CD4-positive, alpha-beta T cell treated with Interleukin-15 for 4 hours (primary cell): ENCODE measurements around the gene FKRP.
"Not testable (repeated sequence)": the region's sequence is repeated elsewhere in the genome, so short reads cannot be mapped to it uniquely, and the experiment has no call there.

Experiments used
- DNase-seq: peaks from one replicate; pipeline ENCODE4 v3.0.0-alpha.2; 2020; ENCODE audit warnings: low spot score

FKRP gene

DNA sequence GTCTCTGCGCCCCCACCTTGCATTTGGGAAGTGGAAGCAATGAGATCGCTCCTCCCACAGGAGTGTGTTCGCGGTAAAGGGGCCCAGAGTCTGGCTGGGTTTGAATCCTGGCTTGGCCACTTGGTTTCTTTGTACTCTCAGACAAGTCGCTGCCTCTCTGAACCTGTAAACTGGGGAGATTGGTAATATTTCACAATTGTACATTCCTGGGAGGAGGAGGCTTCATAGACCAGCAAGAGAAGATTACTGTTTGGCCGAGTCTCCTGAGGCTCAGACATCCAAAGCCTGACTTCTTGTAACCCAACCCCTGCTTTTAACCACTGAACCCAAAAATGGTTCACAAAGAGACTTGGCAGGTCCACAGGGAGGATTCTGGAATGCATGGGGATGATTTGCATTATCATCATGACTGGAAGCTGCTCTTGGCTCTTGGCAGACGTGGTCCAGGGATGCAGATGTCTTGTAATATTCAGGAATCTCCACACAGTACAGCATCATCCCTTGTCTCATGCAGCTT, 14.0 kb downstream of the FKRP start:
- no peak for DNase-seq

DNA sequence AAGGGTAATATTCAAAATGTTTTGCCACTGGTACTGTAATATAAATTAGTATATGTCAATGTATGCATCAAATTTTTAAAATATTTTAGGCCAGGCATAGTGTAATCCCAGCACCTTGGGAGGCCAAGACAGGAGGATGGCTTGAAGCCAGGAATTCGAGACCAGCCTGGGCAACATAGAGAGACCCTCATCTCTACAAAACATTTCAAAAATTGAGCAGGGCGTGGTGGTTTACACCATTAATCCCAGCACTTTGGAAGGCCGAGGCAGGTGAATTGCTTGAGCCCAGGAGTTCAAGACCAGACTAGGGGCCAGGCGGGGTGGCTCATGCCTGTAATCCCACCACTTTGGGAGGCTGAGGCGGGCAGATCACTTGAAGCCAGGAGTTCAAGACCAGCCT, 14.5 kb downstream of the FKRP start:
- no peak for DNase-seq

DNA sequence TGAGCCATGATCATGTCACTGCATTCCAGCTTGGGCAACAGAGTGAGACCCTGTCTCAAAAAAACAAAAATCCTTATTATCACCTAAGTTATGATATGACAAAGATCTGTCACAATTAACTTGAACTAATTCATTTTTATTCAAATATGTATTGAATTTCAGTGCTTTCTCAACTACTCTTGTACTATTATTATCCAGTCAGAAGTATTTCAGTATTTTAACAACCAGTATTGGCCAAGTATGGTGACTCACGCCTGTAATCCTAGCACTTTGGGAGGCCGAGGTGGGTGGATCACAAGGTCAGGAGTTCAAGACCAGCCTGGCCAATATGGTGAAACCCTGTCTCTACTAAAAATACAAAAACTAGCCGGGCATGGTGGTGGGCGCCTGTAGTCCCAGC, 15.0 kb downstream of the FKRP start:
- not testable (repeated sequence) for DNase-seq

DNA sequence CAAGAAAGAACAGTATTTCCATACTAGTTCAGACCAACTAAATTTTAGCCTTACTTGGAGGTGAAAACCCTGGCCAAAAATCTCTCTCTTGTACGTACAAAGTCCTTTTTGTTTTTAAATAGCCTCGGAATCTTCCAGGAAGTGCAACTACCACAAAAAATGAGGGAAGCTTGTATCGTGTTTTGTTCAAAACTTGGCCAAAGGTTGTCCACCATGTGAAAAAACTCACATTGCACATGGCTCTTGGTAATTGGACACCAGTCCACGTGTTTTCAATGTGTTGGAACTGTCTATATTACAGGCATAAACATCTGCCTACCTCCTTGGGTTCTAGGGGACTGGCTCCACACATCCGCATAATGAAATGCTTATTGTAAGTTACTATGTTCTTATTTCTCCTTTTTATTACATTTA, 15.6 kb downstream of the FKRP start:
- no peak for DNase-seq

DNA sequence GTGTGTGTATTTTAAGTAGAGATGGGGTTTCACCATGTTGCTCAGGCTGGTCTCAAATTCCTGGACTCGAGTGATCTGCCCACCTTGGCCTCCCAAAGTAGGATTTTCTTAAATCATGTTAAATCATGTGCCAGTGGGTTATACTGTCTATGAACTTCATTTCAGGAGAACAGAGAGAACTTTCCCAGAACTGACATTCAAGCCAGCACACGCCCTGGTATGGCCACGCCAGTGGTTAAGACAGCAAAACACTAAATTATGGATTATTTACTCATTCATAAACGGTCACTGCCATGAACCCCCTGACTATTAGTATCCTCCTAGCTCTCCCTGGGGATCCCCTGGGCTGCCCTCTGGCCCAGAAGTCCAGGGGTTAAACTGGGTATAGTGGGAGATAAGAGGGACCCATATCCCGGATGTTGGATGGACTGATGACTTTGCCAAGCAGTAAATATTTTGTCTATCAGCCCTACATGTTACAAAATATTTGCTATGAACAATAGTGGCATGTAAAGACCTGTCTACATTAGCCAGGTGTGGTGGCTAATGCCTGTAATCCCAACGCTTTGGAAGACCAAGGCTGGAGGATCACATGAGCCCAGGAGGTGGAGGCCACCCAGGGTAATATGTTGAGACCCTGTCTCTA, 16.5 kb downstream of the FKRP start:
- no peak for DNase-seq

DNA sequence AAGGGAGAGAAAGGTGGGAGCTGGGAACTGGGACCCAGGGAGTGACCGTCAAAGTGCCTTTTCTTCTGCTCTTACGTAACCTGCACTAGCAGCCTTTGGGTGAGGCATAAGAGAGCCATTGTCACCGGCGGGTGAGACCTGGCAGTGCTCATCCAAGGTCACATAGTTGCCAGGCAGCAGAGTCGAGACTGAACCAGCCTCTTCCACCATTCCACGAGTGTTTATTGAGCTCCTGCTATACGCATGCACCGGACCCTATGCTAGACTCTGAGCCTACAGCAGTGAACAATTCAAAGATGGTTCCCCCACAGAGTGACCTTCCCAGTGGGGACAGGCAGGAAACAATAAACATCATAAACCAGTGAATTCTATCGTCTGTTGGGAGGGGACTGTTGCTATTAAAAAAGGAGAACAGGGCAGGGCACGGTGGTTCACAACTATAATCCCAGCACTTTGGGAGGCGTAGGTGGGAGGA, 19.0 kb downstream of the FKRP start:
- DNase-seq: no peak

DNA sequence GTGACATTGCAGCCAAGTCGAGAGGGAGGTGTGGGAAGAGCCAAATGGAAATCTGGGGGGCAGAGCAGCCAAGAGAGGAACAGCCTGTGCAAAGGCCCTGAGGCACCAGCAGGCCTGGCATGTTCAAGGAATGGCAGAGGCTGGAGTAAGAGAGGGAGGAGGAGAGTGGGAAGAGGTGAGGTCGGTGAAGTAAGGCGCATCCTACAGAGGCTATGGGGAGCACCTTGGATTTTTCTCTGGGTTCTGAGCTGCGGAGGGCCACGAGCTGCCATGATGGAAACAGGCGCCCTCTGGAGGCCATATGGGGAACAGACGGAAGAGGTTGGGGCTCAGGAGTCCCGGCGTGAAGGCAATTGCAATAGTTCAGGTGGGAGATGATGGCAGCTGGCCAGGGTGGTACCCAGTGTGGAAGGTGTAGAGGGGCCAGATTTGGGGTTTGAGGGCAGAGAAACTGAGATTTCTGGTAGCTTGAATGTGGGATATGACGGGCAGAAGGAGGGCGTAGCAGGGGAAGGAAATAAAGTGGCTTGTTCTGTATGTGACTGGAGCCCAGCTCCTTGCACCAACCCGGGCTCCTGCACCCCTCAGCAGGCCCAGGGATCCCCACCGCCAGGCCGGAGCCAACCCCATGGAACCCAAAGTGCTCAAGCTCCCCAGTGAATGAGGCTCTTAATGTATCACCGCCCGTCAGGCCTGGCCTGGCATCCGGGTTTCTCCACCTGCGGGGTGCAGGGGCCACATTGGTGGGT, 20.9 kb downstream of the FKRP start:
- peak; percentile 71 for DNase-seq

DNA sequence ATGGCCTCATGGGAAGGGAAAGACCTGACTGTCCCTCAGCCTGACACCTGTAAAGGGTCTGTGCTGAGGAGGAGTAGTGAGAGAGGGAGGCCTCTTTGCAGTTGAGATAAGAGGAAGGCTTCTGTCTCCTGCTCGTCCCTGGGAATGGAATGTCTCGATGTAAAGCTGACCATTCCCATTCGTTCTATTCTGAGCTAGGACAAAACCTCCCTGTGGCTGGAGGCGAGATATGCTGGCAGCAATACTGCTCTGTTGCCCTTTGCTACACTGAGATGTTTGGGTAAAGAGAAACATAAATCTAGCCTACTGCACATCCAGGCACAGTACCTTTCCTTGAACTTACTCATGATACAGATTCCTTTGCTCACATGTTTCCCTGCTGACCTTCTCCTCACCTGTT, 22.9 kb downstream of the FKRP start:
- not testable (repeated sequence) for DNase-seq

DNA sequence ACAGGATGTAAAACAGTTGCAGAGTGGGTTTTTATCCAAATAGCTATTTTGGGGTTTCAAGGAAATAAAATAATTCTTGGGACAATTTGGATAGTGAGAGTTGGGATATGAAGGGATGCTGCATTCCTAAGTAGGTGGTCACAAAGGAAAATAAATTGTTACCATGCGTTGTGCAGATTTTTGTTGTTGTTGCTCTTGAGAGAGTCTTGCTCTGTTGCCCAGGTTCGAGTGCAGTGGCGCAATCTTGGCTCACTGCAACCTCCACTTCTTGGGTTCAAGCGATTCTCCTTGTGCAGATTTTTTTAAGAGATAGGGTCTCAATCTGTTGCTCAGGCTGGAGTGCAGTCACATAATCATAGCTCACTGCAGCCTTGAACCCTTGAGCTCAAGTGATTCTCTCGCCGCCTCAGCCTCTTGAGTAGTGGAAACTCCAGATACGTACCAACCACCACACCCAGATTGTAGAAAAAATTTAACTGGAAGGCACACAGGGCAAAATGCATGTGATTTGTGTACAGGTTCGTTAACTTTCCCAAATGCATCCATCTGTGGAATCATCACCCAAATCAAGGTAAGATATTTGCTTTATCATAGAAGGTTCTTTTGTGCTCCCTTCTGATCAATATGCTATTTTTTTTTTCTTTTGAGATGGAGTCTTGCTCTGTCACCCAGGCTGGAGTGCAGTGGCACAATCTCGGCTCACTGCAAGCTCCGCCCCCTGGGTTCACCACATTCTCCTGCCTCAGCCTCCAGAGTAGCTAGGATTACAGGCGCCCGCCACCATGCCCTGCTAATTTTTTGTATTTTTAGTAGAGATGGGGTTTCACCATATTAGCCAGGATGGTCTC, 26.5 kb downstream of the FKRP start:
- no peak for DNase-seq

DNA sequence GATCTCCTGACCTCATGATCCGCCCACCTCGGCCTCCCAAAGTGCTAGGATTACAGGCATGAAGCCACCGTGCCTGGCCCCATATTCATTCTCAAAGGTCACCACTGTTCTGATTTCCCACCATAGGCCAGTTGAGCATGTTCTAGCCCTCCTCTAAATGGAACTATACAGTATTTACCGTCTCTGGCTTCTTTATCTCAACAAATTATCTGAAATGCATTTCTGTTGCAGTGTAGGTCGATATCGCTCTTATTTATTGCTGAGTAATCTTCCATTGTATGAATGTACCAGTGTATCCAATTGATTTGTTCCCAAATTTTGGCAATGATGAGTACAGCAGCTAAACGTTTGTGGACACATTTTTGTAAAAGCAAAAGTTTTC, 27.2 kb downstream of the FKRP start:
- no peak for DNase-seq

DNA sequence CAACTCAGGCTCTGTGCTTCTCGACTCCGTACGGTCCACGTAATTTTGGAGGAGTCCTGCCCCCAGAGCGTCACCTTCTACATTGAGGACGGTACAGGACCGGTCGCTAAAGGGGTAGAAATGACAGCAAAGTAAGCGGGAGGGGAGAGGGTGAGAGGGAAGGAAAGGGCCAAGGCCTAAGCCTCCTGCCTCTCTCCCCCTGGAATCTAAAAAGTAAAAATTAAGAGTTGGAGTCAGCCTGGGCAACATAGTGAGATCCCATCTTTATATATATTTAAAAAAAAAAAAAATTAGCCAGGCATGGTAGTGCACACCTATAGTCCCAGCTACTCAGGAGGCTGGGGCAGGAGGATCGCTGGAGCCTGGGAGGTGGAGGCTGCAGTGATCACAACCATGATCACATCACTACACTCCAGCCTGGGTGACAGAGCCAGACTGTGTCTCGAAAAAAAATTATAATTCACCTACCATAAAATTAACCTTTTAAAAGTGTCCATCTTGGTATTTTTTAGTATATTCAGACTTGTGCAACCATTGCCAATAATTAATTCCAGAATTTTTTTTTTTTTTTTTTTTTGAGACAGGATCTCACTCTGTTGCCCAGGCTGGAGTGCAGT, 29.9 kb downstream of the FKRP start:
- DNase-seq: no peak

DNA sequence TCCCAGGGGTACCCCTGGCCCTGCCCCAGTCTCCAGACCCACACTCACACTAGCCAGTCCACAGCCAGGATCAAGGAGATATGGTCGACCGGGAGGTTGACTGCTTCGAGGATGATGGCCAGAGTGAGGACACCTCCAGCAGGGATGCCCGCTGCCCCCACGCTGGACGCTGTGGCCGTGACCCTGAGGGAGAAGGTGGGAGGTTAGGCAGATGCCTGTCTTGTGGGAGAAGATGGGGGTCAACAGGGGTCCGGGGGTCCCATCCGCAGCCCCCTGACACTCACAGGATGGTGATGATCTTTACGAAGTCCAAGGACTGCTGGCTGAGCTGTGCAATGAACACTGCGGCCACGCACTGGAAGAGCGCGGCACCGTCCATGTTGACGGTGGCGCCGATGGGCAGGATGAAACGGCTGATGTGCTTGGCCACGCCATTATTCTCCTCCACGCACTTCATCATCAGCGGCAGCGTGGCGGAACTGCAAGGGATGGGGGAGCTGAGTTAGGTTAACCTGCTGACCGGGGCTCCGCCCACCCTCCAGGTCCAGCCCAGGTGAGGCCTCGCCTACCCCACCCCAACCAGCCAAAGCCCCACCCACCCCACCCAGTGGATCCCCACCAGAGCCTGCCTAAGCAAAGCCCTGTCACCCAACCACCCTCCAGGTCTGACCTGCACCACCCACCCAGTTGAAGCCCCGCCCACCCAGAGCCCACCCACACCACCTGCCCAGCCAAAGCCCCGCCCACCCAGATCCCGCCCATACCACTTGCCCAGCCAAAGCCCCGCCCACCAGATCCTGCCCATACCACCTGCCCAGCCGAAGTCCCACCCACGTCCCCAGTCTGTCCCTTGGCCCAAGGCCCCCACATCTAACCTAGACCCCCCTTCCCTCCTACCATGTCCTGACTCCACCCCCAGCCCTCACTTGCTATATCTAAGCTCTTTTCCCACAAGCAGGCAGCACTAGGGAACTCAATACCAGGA, 31.4 kb downstream of the FKRP start:
- no peak for DNase-seq

DNA sequence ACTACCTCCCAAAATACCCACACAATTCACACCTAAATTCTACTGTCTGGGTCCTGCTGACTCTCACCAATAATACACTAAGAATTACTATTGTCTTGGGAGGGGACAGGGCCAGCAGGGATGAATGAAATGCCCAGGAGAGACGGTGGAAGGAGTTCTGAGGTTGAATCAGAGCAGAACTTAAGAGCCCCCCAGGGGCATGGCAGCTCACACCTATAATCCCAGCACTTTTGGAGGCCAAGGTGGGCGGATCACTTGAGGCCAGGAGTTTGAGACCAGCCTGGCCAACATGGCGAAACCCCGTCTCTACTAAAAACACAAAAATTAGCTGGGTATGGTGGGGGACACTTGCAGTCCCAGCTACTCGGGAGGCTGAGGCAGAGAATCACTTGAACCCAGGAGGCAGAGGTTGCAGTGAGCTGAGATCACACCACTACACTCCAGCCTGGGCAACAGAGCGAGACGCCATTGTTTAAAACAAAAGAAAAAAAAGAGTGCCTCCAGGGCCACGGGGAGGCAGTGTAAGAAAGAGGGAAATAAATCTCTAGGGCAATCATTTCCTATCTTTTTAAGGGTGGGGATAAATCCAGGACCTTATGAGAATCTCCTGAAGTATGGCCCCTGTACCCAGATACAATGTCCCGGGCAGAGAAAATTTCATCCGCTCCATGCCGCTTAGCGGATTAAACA, 32.2 kb downstream of the FKRP start:
- DNase-seq: not testable (repeated sequence)

DNA sequence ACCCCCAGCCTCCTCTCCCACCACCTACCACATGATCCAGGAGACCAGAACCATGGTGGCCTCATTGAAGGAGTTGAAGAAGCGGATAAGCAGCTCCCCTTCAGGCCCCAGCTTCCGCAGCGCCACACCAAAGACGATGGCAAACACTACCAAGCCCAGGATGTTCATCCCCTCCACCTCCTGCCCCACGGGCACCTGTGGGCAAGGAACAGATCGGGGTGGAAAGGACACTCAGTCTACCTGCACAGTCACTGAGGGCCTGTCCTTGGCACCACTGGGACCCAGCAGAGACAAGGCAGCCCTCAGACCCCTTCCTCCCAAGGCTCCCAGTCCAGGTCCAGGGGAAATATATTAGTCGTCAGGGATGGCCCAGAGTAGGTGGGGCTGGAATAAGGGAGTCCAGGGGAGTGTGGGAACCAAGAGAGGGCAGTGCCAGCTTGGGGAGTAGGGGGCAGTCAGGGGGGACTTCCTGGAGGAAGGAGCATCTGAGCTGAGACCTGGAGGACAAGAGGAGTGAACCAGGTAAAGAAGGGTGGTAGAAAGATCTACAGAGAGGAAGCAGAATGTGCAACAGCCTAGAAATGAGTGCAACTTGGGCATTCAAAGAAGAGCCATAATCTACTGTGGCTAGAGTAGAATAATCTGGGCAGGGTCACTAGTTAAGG, 36.6 kb downstream of the FKRP start:
- DNase-seq: no peak

DNA sequence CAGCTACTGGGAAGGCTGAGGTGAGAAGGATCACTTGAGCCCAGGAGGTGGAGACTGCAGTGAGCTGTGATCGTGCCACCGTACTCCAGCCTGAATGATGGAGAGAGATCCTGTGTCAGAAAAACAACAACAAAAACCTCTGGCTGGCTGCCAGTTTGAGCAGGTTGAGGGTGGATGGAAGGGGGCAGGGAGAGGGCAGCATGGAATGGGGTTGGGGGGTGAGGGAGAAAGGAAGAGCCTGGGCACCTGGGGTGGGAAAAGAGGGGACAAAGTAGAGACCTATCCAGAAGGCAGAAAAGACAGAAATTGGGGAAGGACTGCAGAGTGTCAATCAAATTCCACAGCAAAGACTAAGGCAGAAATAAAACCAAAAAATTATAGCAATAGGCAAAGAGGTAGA, 37.8 kb downstream of the FKRP start:
- no peak for DNase-seq

DNA sequence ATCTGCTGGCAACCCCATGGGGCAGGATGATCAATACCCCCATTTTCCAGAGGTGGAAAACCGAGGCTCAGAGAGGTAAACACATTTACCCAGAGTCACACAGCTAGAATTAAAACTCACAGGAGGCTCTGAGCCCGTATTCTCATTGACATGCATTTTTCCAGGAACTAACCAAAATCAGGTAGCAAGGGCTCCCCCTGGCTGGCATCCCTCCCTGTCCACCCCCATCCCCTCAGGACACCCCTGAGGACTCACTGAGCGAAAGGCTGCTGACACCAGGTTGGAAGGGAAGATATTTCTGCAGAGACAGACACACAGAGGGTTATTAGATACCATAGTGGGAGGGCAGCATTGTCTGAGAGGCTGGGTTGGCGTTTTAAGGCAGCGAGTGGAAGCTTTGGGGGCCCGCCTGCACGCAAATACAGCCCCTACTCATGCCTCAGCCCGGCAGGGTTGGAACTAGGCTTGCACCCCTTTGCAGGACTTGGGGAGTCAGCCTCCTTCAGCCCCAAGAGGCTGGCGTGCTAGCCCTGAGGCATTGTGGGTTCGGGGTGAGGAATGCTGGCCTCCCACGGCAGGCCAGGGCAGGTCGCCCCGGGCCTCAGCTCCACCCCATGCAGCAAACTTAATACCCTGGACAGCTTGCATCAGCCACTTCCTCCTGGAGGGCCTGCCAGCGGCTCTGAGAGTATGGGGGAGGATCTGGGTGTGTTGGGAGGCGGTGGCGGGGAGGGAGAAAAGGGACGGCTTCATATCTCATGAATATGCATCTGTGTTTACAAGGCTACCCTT, 38.6 kb downstream of the FKRP start:
- DNase-seq: peak; percentile 37

DNA sequence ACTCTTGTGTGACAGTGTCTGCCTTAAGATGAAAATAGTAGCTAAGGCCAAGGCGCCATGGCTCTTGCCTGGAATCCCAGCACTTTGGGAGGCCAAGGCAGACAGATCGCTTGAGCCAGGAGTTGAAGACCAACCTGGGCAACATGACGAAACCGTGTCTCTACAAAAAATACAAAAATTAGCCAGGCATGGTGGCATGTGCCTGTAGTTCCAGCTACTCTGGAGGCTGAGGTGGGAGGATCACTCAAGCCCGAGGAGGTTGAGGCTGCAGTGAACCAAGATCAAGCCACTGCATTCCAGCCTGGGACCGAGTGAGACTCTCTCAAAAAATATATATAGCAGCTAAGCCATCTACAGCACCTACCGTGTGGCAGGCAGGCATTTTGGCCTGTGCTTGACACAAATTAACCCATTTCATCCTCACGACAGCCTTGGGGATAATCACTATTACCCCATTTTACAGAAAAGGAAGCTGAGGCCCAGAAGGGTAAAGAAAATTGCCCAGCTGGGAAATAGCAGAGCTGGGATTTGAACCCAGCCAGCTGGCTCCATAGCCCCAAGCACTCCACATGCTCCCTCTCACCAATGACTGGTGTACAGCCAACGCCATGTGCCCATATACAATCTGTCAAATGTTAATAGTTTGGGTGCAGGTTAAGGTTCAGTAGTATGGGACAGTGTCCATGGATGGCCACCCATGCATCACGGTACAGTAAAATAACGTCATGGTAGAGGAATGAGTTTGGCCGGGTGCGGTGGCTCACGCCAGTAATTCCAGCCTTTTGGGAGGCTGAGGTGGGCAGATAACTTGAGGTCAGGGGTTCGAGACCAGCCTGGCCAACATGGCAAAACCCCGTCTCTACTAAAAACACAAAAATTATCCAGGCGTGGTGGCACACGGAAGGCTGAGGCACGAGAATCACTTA, 39.5 kb downstream of the FKRP start:
- DNase-seq: no peak

DNA sequence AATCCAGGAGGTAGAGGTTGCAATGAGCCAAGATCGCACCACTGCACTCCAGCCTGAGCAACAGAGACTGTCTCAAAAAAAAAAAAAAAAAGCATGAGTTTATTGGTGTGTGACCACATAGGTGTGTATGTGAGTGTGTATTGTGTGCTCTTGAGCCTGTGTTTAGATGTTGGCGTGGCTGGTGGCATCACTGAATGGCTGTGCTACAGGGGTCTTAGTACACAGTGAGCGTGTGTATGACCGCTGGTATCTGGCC, 40.1 kb downstream of the FKRP start:
- DNase-seq: no peak
